GM12874 (cell line): ENCODE data around the gene CYP20A1.

Source experiments
- TF ChIP-seq, protein P1 (sequence below): IDR thresholded peaks from 2 replicates; pipeline ENCODE4 v1.5.1; 2011; ENCODE audit warnings: low read depth, mild to moderate bottlenecking, control low read depth, low read length, moderate library complexity; ENCODE audit not compliant: insufficient read depth

CYP20A1 gene

DNA sequence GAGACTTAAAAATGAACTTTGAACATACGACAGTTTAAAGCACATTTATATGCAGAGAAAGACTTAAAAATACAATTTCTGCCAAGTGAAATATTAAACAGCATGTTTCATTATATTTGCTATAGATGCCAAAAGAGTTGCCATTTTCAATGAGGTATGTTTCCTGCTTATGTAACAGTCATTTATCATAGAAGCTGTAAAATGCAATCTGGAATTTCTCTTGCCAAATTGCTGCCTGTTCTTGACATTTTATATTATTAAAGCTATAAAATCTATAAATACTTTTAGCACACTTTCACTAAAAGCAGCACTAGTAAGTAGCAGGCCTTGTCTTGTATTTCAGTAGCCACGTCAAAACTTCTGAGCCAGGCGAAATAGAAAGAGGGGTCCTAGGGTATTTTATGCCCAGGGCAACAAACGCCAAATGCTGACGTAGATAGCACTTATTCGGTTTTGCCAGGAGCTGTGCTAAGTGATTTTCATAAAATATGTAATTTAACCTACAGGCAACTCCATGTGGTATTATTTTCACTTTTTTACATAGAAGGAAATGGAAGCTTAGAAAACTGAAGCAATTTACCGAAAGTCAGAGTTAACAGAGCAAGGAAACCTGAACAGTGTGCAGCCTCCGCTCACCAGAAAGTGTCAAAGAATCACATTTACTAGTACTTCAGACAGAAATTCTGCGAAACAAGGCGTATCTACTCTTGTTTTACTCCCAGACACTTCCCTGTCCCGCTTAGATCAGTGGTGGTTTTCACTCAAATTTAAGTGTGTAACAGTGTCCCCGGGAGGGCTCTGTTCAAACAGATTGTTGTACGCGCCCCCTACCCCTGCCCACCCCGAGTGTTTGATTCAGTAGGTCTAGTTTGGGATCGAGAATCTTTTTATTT, 1.2 kb upstream of the CYP20A1 start:
- TF ChIP-seq, protein P1, sequence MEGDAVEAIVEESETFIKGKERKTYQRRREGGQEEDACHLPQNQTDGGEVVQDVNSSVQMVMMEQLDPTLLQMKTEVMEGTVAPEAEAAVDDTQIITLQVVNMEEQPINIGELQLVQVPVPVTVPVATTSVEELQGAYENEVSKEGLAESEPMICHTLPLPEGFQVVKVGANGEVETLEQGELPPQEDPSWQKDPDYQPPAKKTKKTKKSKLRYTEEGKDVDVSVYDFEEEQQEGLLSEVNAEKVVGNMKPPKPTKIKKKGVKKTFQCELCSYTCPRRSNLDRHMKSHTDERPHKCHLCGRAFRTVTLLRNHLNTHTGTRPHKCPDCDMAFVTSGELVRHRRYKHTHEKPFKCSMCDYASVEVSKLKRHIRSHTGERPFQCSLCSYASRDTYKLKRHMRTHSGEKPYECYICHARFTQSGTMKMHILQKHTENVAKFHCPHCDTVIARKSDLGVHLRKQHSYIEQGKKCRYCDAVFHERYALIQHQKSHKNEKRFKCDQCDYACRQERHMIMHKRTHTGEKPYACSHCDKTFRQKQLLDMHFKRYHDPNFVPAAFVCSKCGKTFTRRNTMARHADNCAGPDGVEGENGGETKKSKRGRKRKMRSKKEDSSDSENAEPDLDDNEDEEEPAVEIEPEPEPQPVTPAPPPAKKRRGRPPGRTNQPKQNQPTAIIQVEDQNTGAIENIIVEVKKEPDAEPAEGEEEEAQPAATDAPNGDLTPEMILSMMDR: no peak

GRCh38 chr2:203238292-203238703, 520 bp upstream of the CYP20A1 start:
- TF ChIP-seq, protein P1: no peak

GRCh38 chr2:203240491-203240890, 1.7 kb downstream of the CYP20A1 start:
- TF ChIP-seq, protein P1: no peak

GRCh38 chr2:203242518-203242917, 3.7 kb downstream of the CYP20A1 start:
- TF ChIP-seq, protein P1: no peak

GRCh38 chr2:203246646-203247045, 7.8 kb downstream of the CYP20A1 start:
- TF ChIP-seq, protein P1: no peak

- TF ChIP-seq, protein P1: no peak
Observed at GRCh38 chr2:203252818-203253217, 14.0 kb downstream of the CYP20A1 start.

DNA sequence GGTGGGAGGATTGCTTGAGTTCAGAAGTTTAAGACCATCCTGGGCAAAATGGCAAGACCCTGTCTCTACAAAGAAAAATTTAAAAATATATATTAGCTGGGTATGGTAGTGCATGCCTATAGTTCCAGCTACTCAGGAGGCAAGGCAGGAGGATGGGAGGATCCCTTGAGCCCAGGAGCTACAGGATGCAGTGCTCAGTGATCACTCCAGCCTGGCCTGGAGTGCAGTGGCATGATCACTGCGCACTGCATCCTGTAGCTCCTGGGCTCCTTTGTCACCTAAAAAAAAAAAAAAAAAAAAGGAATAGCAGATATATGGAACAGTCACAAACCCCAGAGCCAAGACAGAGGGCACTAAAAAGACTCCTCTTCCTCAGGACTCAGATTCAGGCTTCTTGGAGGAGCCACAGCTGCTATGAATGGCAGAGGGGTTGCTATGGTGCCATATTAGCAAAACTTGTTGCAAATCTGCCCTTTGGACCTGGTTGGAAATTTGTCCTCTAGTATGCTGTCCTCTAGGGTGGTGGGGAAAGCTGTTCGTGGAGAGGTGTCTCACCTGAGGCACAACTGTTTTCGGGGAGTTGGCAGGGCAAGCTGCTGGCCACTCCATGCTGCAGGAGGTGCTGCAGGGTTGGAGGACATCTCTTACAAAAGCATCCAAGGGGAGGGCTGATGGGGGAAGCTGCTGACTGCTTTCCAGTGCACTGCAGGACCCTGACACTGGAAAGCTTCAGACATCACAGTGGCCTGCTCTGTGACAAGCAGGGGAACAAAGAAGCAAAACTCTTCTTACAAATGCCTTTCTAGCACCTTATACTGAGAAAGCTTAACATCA, 22.7 kb downstream of the CYP20A1 start:
- TF ChIP-seq, protein P1: no peak
